GM12865 (cell line): ENCODE measurements around the gene ENTREP3.
"Not testable (repeated sequence)": the region's sequence is repeated elsewhere in the genome, so short reads cannot be mapped to it uniquely, and the experiment has no call there.

Source experiments
- DNase-seq: peaks from one replicate; pipeline ENCODE4 v3.0.0; 2010; ENCODE audit warnings: low read depth
- H3K4me3 ChIP-seq: 2 replicates; pipeline ENCODE4 v1.5.1; 2011; ENCODE audit warnings: mild to moderate bottlenecking, low read depth, low read length, control low read depth
- CTCF ChIP-seq: IDR thresholded peaks from 2 replicates; pipeline ENCODE4 v1.5.1; 2011; ENCODE audit warnings: low read length, control low read depth, low read depth, inconsistent platforms; ENCODE audit not compliant: insufficient read depth; ENCODE audit errors: missing control alignments

Gene ENTREP3

GRCh38 chr1:155227261-155228095, 27.8 kb downstream of the ENTREP3 start:
- TF ChIP-seq CTCF: no peak
- peak overlapping the region; percentile 84 for H3K4me3 ChIP-seq
- peak; percentile 100 for DNase-seq

- TF ChIP-seq CTCF: no peak
- peak; percentile 72 for DNase-seq
- peak overlapping the region; percentile 84 for H3K4me3 ChIP-seq
Observed at GRCh38 chr1:155226910-155227260, 28.4 kb downstream of the ENTREP3 start.

- TF ChIP-seq CTCF: peak; percentile 73
- peak overlapping the region; percentile 84 for H3K4me3 ChIP-seq
- peak; percentile 88 for DNase-seq
Observed at GRCh38 chr1:155226188-155226909, 28.9 kb downstream of the ENTREP3 start.

GRCh38 chr1:155225404-155225759, 29.9 kb downstream of the ENTREP3 start:
- not testable (repeated sequence) for DNase-seq
- H3K4me3 ChIP-seq: peak overlapping the region; percentile 84

- DNase-seq: peak; percentile 31
- no peak for TF ChIP-seq CTCF
- H3K4me3 ChIP-seq: no peak overlapping the region
Observed at GRCh38 chr1:155223047-155223446, 32.2 kb downstream of the ENTREP3 start.

GRCh38 chr1:155220211-155220965, 34.9 kb downstream of the ENTREP3 start:
- H3K4me3 ChIP-seq, DNase-seq: not testable (repeated sequence)

- H3K4me3 ChIP-seq: no peak overlapping the region
- no peak for TF ChIP-seq CTCF
- DNase-seq: no peak
Observed at GRCh38 chr1:155219592-155220031, 35.7 kb downstream of the ENTREP3 start.
